Kidney epithelial cell (primary cell): Measurements from ENCODE around the gene PHACTR3. TPM values are rescaled to one million over a fixed set of nuclear protein-coding genes. Genes with fewer than 3 reads are reported as not detected.

Source experiments
- DNase-seq: peaks from one replicate; pipeline ENCODE4 v3.0.0-alpha.2; 2010; ENCODE audit warnings: low read depth
- H3K27me3 ChIP-seq: 2 replicates; pipeline ENCODE4 v1.6.0; 2011; ENCODE audit warnings: low read length; ENCODE audit not compliant: control insufficient read depth, insufficient read depth
- H3K36me3 ChIP-seq: 2 replicates; pipeline ENCODE4 v1.5.1; 2011; ENCODE audit warnings: low read length; ENCODE audit not compliant: control insufficient read depth, insufficient read depth
- H3K4me3 ChIP-seq: 2 replicates; pipeline ENCODE4 v1.5.1; 2011; ENCODE audit warnings: low read depth, mild to moderate bottlenecking, control low read depth, low read length
- total RNA-seq: library from RNA; depleted of rRNA; stranded (reverse); fragments of >200 nt; gene quantifications from 2 replicates; pipeline ENCODE4 v1.2.3, GENCODE V29; 2015
- TF ChIP-seq, protein P1 (sequence below): IDR thresholded peaks from 2 replicates; pipeline ENCODE4 v1.5.1; 2011; ENCODE audit warnings: mild to moderate bottlenecking, moderate library complexity, low read length, control low read depth, inconsistent platforms; ENCODE audit not compliant: insufficient read depth, poor library complexity, severe bottlenecking

Gene PHACTR3
- total RNA-seq, 1 donor from 2014 or later = not detected

DNA sequence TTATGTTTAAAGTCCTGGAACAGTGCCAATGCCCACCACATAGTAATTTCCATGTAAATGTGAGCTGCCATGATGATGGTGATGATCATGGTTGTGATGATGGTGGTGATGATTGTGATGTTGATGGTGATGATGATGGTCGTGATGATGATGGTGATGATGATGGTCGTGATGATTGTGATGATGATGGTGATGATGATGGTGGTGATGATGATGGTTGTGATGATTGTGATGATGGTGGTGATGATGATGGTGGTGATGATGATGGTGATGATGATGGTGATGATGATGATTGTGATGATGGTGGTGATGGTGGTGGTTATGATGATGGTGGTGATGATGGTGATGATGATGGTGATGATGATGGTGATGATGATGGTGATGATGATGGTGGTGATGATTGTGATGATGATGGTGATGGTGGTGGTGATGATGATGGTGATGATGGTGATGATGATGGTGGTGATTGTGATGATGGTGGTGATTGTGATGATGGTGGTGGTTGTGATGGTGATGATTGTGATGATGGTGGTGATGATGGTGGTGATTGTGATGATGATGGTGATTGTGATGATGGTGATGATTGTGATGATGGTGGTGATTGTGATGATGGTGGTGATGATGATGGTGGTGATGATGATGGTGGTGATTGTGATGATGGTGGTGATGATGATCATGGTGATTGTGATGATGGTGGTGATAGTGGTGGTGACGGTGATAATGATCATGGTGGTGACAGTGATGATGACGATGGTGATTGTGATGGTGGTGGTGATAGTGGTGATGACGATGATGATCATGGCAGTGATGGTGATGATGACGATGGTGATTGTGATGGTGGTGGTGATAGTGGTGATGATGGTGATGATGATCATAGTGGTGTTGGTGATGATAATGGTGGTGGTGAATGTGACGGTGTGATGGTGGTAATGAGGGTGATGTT is 82.3 kb downstream of the PHACTR3 start:
- no peak for DNase-seq
- no peaks in the 10 kb centered on the region for H3K27me3 ChIP-seq
- TF ChIP-seq, protein P1, sequence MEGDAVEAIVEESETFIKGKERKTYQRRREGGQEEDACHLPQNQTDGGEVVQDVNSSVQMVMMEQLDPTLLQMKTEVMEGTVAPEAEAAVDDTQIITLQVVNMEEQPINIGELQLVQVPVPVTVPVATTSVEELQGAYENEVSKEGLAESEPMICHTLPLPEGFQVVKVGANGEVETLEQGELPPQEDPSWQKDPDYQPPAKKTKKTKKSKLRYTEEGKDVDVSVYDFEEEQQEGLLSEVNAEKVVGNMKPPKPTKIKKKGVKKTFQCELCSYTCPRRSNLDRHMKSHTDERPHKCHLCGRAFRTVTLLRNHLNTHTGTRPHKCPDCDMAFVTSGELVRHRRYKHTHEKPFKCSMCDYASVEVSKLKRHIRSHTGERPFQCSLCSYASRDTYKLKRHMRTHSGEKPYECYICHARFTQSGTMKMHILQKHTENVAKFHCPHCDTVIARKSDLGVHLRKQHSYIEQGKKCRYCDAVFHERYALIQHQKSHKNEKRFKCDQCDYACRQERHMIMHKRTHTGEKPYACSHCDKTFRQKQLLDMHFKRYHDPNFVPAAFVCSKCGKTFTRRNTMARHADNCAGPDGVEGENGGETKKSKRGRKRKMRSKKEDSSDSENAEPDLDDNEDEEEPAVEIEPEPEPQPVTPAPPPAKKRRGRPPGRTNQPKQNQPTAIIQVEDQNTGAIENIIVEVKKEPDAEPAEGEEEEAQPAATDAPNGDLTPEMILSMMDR = no peak

DNA sequence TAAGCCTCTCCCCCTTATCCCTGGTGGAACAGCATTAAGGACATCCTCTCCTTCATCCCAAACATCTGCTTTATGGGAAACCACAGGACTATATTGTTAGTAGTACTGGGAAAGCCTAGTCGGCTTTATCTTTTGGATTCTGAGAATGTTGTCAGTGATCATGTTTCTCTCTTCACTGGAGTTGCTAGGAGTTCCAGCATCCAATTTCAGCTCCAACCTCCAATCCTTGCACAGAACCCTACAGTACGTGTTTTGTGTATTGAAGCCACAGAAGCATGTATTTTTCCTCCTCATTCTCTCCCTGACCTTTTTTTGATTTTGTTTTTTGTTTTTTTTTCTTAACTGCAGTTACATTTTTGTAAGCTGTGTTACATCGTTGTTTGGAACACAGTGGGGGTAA is 84.0 kb downstream of the PHACTR3 start:
- DNase-seq = no peak
- TF ChIP-seq, protein P1 = no peak
- Histone ChIP-seq H3K27me3 (no peaks in the 10 kb centered on the region), H3K4me3 (no peak overlapping the region), H3K36me3 (no peaks in the 10 kb centered on the region)

More for the DNA sequence above, 82.3 kb downstream of the PHACTR3 start:
- Histone ChIP-seq H3K4me3 (no peak overlapping the region), H3K36me3 (no peaks in the 10 kb centered on the region)

DNA sequence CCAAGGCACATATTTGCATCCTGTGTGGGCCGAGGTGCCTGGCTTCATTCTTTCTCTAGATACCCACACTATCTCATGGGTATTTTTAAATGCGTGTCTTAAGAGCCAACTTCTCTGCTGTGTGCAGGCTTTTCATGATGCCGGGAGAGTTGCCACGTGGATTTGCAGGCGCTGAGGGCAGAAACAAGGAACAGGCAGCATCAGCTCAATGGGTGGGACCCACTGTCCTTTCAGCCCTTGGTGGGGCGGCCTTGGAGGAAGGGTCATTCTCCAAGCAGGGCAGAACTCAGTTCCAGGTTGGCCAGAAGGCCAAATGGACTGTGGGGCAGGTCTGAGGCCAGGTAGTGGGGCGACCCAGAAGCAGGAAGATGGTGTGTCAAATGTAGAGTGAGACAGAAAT is 84.7 kb downstream of the PHACTR3 start:
- TF ChIP-seq, protein P1 = no peak
- H3K36me3 ChIP-seq = no peaks in the 10 kb centered on the region
- H3K4me3 ChIP-seq = no peak overlapping the region
- no peak for DNase-seq
- no peaks in the 10 kb centered on the region for H3K27me3 ChIP-seq

DNA sequence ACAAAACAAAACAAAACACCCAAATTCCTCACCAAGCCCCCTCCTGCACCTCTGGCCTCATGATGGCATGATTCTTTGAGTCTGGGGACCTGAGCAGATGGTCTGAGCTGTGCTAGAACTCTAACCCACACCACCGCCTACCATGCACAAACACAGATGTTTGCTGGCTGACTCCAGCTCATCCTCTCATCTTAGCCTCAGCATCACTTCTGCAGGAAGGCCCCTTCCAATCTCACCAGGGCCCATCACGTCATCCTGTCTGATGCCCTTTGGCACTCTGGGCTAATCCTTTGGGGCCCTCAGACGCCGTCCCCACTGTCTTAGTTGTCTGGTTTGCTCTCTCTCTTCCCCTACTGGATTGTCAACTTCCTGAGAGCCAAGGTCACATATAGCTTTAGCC is 85.8 kb downstream of the PHACTR3 start:
- TF ChIP-seq, protein P1 = no peak
- Histone ChIP-seq H3K36me3 (no peaks in the 10 kb centered on the region), H3K4me3 (no peak overlapping the region), H3K27me3 (no peaks in the 10 kb centered on the region)
- no peak for DNase-seq

DNA sequence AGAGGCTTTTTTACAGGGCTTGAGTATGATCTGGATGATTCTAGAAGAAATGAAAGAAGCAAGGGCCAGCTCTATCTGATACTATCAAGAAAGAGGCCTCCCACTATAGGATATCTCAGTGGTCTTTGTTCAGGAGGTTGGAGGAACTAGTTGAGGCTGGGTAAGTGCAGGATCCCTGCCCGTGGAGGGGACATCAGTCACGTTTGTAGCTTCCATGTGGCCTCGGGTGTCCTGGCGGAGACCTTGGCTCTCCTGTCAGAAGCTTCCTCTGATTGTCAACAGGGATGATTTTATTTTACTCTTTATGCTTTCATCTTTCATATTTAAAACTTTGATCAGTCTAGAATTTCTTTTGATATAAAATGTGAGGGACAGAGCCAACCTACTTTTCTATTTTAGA is 86.6 kb downstream of the PHACTR3 start:
- TF ChIP-seq, protein P1 = no peak
- no peaks in the 10 kb centered on the region for H3K27me3 ChIP-seq
- no peak overlapping the region for H3K4me3 ChIP-seq
- no peaks in the 10 kb centered on the region for H3K36me3 ChIP-seq
- no peak for DNase-seq
